H9 (cell line): ENCODE results near the gene GPC3. TPM values are rescaled to one million over a fixed set of nuclear protein-coding genes. Genes with fewer than 3 reads are reported as not detected.

Source experiments
- DNase-seq: peaks from one replicate; pipeline ENCODE4 v3.0.0-alpha.2; 2017
- H2AFZ ChIP-seq: one replicate; pipeline ENCODE4 v1.6.1; 2013; ENCODE audit warnings: mild to moderate bottlenecking, low read length, control low read depth, moderate library complexity
- H2AK5ac ChIP-seq: 2 replicates; pipeline ENCODE4 v1.6.1; 2013; ENCODE audit warnings: low read length, control low read depth, mixed read lengths; ENCODE audit not compliant: insufficient read length
- H2BK120ac ChIP-seq: one replicate; pipeline ENCODE4 v1.6.1; 2013; ENCODE audit warnings: low read depth, mild to moderate bottlenecking, low read length, control low read depth, inconsistent platforms; ENCODE audit not compliant: poor library complexity, severe bottlenecking
- H2BK12ac ChIP-seq: 2 replicates; pipeline ENCODE4 v1.6.1; 2013; ENCODE audit warnings: low read length, control low read depth, mixed read lengths, low read depth; ENCODE audit not compliant: insufficient read length
- H2BK15ac ChIP-seq: 2 replicates; pipeline ENCODE4 v1.6.1; 2013; ENCODE audit warnings: low read depth, low read length, control low read depth
- H2BK20ac ChIP-seq: one replicate; pipeline ENCODE4 v1.6.1; 2013; ENCODE audit warnings: low read depth, mild to moderate bottlenecking, low read length, control low read depth, inconsistent platforms; ENCODE audit not compliant: poor library complexity, severe bottlenecking
- H2BK5ac ChIP-seq: 2 replicates; pipeline ENCODE4 v1.6.1; 2013; ENCODE audit warnings: low read length, control low read depth, mixed read lengths; ENCODE audit not compliant: insufficient read length
- H3K14ac ChIP-seq: 2 replicates; pipeline ENCODE4 v1.6.1; 2013; ENCODE audit warnings: low read length, control low read depth; ENCODE audit not compliant: insufficient read depth
- H3K18ac ChIP-seq: 2 replicates; pipeline ENCODE4 v1.6.1; 2013; ENCODE audit warnings: low read depth, mild to moderate bottlenecking, mixed read lengths, low read length, control low read depth; ENCODE audit not compliant: insufficient read length
- H3K23ac ChIP-seq: 2 replicates; pipeline ENCODE4 v1.6.1; 2013; ENCODE audit warnings: low read length, control low read depth, mixed read lengths, low read depth; ENCODE audit not compliant: insufficient read length
- H3K23me2 ChIP-seq: 2 replicates; pipeline ENCODE4 v1.6.1; 2013; ENCODE audit warnings: low read depth, mild to moderate bottlenecking, mixed read lengths, low read length, control low read depth; ENCODE audit not compliant: insufficient read length, poor library complexity, severe bottlenecking
- H3K27ac ChIP-seq: 2 replicates; pipeline ENCODE4 v1.5.1; 2013; ENCODE audit warnings: low read length, control low read depth, mixed read lengths, low read depth; ENCODE audit not compliant: insufficient read length
- H3K27me3 ChIP-seq: 2 replicates; pipeline ENCODE4 v1.6.1; 2013; ENCODE audit warnings: low read length, control low read depth, inconsistent platforms; ENCODE audit not compliant: insufficient read depth
- H3K4ac ChIP-seq: 2 replicates; pipeline ENCODE4 v1.6.1; 2013; ENCODE audit warnings: low read depth, mild to moderate bottlenecking, control low read depth, inconsistent platforms, low read length, moderate library complexity
- H3K4me1 ChIP-seq: 2 replicates; pipeline ENCODE4 v1.6.1; 2013; ENCODE audit warnings: low read length, control low read depth, inconsistent platforms; ENCODE audit not compliant: insufficient read depth
- H3K4me2 ChIP-seq: 2 replicates; pipeline ENCODE4 v1.6.1; 2013; ENCODE audit warnings: low read length, control low read depth, mixed read lengths; ENCODE audit not compliant: insufficient read length, insufficient read depth
- H3K56ac ChIP-seq: 2 replicates; pipeline ENCODE4 v1.6.1; 2013; ENCODE audit warnings: low read depth, mild to moderate bottlenecking, mixed read lengths, low read length, control low read depth; ENCODE audit not compliant: insufficient read length
- H3K79me1 ChIP-seq: 2 replicates; pipeline ENCODE4 v1.6.1; 2013; ENCODE audit warnings: low read depth, mild to moderate bottlenecking, moderate library complexity, low read length, control low read depth, inconsistent platforms; ENCODE audit not compliant: insufficient read depth, poor library complexity, severe bottlenecking
- H3K79me2 ChIP-seq: 2 replicates; pipeline ENCODE4 v1.6.1; 2013; ENCODE audit warnings: low read length, control low read depth, inconsistent platforms; ENCODE audit not compliant: insufficient read depth
- H3K9ac ChIP-seq: 2 replicates; pipeline ENCODE4 v1.6.1; 2013; ENCODE audit warnings: low read length, control low read depth, mixed read lengths; ENCODE audit not compliant: insufficient read length; ENCODE audit errors: extremely low read depth
- H3K9me3 ChIP-seq: one replicate; pipeline ENCODE4 v1.6.1; 2013; ENCODE audit warnings: low read depth, low read length, inconsistent platforms; ENCODE audit not compliant: control insufficient read depth
- H3T11ph ChIP-seq: one replicate; pipeline ENCODE4 v1.6.1; 2013; ENCODE audit warnings: mild to moderate bottlenecking, low read length, control low read depth, inconsistent platforms
- H4K20me1 ChIP-seq: one replicate; pipeline ENCODE4 v1.6.1; 2013; ENCODE audit not compliant: control insufficient read depth, insufficient read length, insufficient read depth
- H4K5ac ChIP-seq: 2 replicates; pipeline ENCODE4 v1.6.1; 2013; ENCODE audit warnings: low read depth, mild to moderate bottlenecking, mixed read lengths, low read length, control low read depth; ENCODE audit not compliant: insufficient read length
- H4K8ac ChIP-seq: replicated peaks from 2 replicates; pipeline ENCODE4 v1.6.1; 2013; ENCODE audit warnings: low read length, control low read depth, mixed read lengths, low read depth; ENCODE audit not compliant: insufficient read length
- H4K91ac ChIP-seq: 2 replicates; pipeline ENCODE4 v1.6.1; 2013; ENCODE audit warnings: low read depth, mild to moderate bottlenecking, moderate library complexity, mixed read lengths, low read length, control low read depth; ENCODE audit not compliant: insufficient read length
- H3K27ac Mint-ChIP-seq, 3 experiments: 2 replicates in 2 of 3; 3 replicates in 1 of 3; pipeline ENCODE4 v1.8.0; 2020 to 2021; ENCODE audit warnings: mixed read lengths in 3 of 3, mild to moderate bottlenecking in 1 of 3, moderate library complexity in 1 of 3
- H3K27me3 Mint-ChIP-seq: 2 replicates; pipeline ENCODE4 v1.8.0; 2021; ENCODE audit warnings: low read depth, mild to moderate bottlenecking, moderate library complexity, mixed read lengths
- H3K36me3 Mint-ChIP-seq, 3 experiments: 2 replicates in 2 of 3; 3 replicates in 1 of 3; pipeline ENCODE4 v1.8.0; 2020 to 2021; ENCODE audit warnings: low read depth in 3 of 3, mixed read lengths in 3 of 3; ENCODE audit not compliant: insufficient read depth in 1 of 3
- H3K4me1 Mint-ChIP-seq, 2 experiments: 2 replicates each; pipeline ENCODE4 v1.8.0; 2020; ENCODE audit warnings: mixed read lengths in 2 of 2
- H3K4me3 Mint-ChIP-seq, 2 experiments: 2 replicates in 1 of 2; 3 replicates in 1 of 2; pipeline ENCODE4 v1.8.0; 2020 to 2021; ENCODE audit warnings: mild to moderate bottlenecking in 2 of 2, mixed read lengths in 2 of 2, moderate library complexity in 1 of 2
- H3K9me3 Mint-ChIP-seq, 2 experiments: 2 replicates in 1 of 2; 3 replicates in 1 of 2; pipeline ENCODE4 v1.8.0; 2020; ENCODE audit warnings: mild to moderate bottlenecking in 2 of 2, mixed read lengths in 2 of 2, moderate library complexity in 1 of 2
- WGBS: extraction: QIAGEN DNeasy Blood & Tissue Kit; methylation state at CpG from one replicate; pipeline ENCODE4 v1.1.7; 2013; ENCODE audit warnings: missing lambda C conversion rate, low lambda C conversion rate, mixed read lengths; ENCODE audit not compliant: insufficient read length; ENCODE audit errors: extremely low coverage; 5-methylcytosine and 5-hydroxymethylcytosine counted together
- total RNA-seq: library from RNA; stranded (reverse); gene quantifications from 2 replicates; pipeline ENCODE4 v1.2.1, GENCODE V29; 2021
- TF ChIP-seq, protein P1 (sequence below): fragments of 200-600 bp; sonication (generic); conservative IDR thresholded peaks from 3 replicates; pipeline ENCODE4 v1.8.0; 2021; ENCODE audit warnings: antibody characterized with exemption, mild to moderate bottlenecking

GPC3 gene
- total RNA-seq, 1 experiment from 2014 or later, result 108 TPM

GRCh38 chrX:133943507-133943906 lies 41.9 kb downstream of the GPC3 start:
- Histone ChIP-seq H2BK120ac (no peak overlapping the region), H2BK20ac (no peak overlapping the region), H3T11ph (no peak overlapping the region), H3K4me1 (no peaks in the 10 kb centered on the region), H2BK12ac (no peak overlapping the region), H3K23ac (no peak overlapping the region), H3K56ac (no peak overlapping the region), H2BK15ac (no peak overlapping the region), H3K9ac (no peak overlapping the region), H3K4ac (no peak overlapping the region), H4K91ac (no peak overlapping the region), H3K14ac (no peak overlapping the region), H2AK5ac (no peak overlapping the region), H3K23me2 (no peaks in the 10 kb centered on the region), H4K8ac (no peak overlapping the region), H4K5ac (no peak overlapping the region), H2BK5ac (no peak overlapping the region), H4K20me1 (no peaks in the 10 kb centered on the region), H3K79me1 (no peaks in the 10 kb centered on the region), H3K9me3 (no peaks in the 10 kb centered on the region), H3K4me2 (no peak overlapping the region), H3K27ac (no peak overlapping the region), H3K27me3 (no peaks in the 10 kb centered on the region), H3K79me2 (no peaks in the 10 kb centered on the region), H2AFZ (no peak overlapping the region), H3K18ac (no peak overlapping the region)
- no CpG with 5 or more reads among the region's 1 CpG for WGBS
- no peaks in the 10 kb centered on the region for H3K9me3 Mint-ChIP-seq
- no peak overlapping the region for H3K27ac Mint-ChIP-seq
- no peak overlapping the region for H3K4me3 Mint-ChIP-seq
- H3K4me1 Mint-ChIP-seq, result peaks cover 26 to 29% of the 10 kb centered on the region in 2 experiments
- no peak for DNase-seq
- no peaks in the 10 kb centered on the region for H3K27me3 Mint-ChIP-seq
- peaks cover 0 to 13% (median 0%) of the 10 kb centered on the region in 3 experiments; a peak in 2 of 7 replicates for H3K36me3 Mint-ChIP-seq
- TF ChIP-seq, protein P1, sequence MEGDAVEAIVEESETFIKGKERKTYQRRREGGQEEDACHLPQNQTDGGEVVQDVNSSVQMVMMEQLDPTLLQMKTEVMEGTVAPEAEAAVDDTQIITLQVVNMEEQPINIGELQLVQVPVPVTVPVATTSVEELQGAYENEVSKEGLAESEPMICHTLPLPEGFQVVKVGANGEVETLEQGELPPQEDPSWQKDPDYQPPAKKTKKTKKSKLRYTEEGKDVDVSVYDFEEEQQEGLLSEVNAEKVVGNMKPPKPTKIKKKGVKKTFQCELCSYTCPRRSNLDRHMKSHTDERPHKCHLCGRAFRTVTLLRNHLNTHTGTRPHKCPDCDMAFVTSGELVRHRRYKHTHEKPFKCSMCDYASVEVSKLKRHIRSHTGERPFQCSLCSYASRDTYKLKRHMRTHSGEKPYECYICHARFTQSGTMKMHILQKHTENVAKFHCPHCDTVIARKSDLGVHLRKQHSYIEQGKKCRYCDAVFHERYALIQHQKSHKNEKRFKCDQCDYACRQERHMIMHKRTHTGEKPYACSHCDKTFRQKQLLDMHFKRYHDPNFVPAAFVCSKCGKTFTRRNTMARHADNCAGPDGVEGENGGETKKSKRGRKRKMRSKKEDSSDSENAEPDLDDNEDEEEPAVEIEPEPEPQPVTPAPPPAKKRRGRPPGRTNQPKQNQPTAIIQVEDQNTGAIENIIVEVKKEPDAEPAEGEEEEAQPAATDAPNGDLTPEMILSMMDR, result no peak
